B cell (primary cell): ENCODE measurements around the gene METTL21C. TPM values are rescaled to one million over a fixed set of nuclear protein-coding genes. Genes with fewer than 3 reads are reported as not detected.

Source experiments
- ATAC-seq: fragments of 200-7000 bp; cut with Tn5 transposase; one replicate; pipeline ENCODE4 v1.10.0; 2021; ENCODE audit warnings: low read depth, mild to moderate bottlenecking, moderate number of reproducible peaks, moderate library complexity
- CTCF ChIA-PET: fragments of 350-600 bp; sonication (Branson Sonifier 250); formaldehyde crosslinking; loops from one replicate; lab custom pipeline; 2021; ENCODE audit warnings: antibody characterized with exemption, inconsistent platforms; lab: Charles Lee
- POLR2A ChIA-PET: fragments of 350-600 bp; sonication (Branson Sonifier 250); formaldehyde crosslinking; loops from one replicate; lab custom pipeline; 2021; ENCODE audit warnings: antibody characterized with exemption; lab: Charles Lee
- DNase-seq: peaks from one replicate; pipeline ENCODE4 v3.0.0; 2013
- H2AFZ ChIP-seq: 2 replicates; pipeline ENCODE4 v1.6.1; 2012; ENCODE audit warnings: mild to moderate bottlenecking, low read depth, low read length; ENCODE audit not compliant: insufficient read depth, poor library complexity, severe bottlenecking
- H3K27ac ChIP-seq, 2 donors: 1 replicate in 1 of 2; 2 replicates in 1 of 2; pipeline ENCODE4 v1.5.1; 2012 to 2013; ENCODE audit warnings: low read length in 2 of 2, mild to moderate bottlenecking in 2 of 2, moderate library complexity in 1 of 2
- H3K27me3 ChIP-seq, 4 experiments: fragments of 200-600 bp in 1 of 4; sonication (generic) in 1 of 4; replicated peaks in 1 of 4; 1 replicate in 2 of 4; 2 replicates in 2 of 4; pipeline versions ENCODE4 v1.6.1 to v1.7.0; 2013 to 2016; ENCODE audit warnings: low read length in 3 of 4, mild to moderate bottlenecking in 2 of 4, mixed read lengths in 1 of 4, moderate library complexity in 1 of 4; ENCODE audit not compliant: insufficient read depth in 4 of 4, control insufficient read depth in 3 of 4; ENCODE audit errors: control extremely low read depth in 1 of 4
- H3K36me3 ChIP-seq, 2 experiments: replicated peaks in 1 of 2; 1 replicate in 1 of 2; 2 replicates in 1 of 2; pipeline versions ENCODE4 v1.6.1 to v1.7.1; 2013; ENCODE audit warnings: low read length in 1 of 2; ENCODE audit not compliant: insufficient read depth in 2 of 2, control insufficient read depth in 1 of 2; ENCODE audit errors: control extremely low read depth in 1 of 2, extremely low read depth in 1 of 2
- H3K4me1 ChIP-seq, 2 donors: fragments of 200-600 bp in 1 of 2; sonication (generic) in 1 of 2; 1 replicate in 1 of 2; 2 replicates in 1 of 2; pipeline versions ENCODE4 v1.5.1 to v1.6.1; 2013 to 2017; ENCODE audit warnings: low read length in 2 of 2; ENCODE audit not compliant: control insufficient read depth in 2 of 2, insufficient read depth in 2 of 2
- H3K4me2 ChIP-seq: replicated peaks from 2 replicates; pipeline ENCODE3; 2012; ENCODE audit warnings: mild to moderate bottlenecking, low read depth, low read length; ENCODE audit not compliant: poor library complexity, severe bottlenecking
- H3K4me3 ChIP-seq, 5 experiments: fragments of 200-600 bp in 1 of 5; sonication (generic) in 1 of 5; 1 replicate in 3 of 5; 2 replicates in 2 of 5; pipeline versions ENCODE4 v1.5.1 to v1.7.0; 2011 to 2016; ENCODE audit warnings: low read length in 4 of 5, mild to moderate bottlenecking in 4 of 5, low read depth in 2 of 5, control low read depth in 1 of 5, moderate library complexity in 1 of 5; ENCODE audit not compliant: insufficient read depth in 1 of 5; ENCODE audit errors: control extremely low read depth in 1 of 5, extremely low read depth in 1 of 5
- H3K79me2 ChIP-seq: fragments of 200-600 bp; sonication (generic); one replicate; pipeline ENCODE4 v1.6.0; 2016; ENCODE audit warnings: low read length; ENCODE audit not compliant: control insufficient read depth, insufficient read depth
- H3K9ac ChIP-seq: fragments of 200-600 bp; sonication (generic); 2 replicates; pipeline ENCODE4 v1.6.1; 2017; ENCODE audit warnings: mild to moderate bottlenecking, low read length, moderate library complexity
- H3K9me3 ChIP-seq, 3 donors: one replicate each; pipeline versions ENCODE4 v1.6.1 to v1.7.1; 2013; ENCODE audit warnings: low read length in 2 of 3; ENCODE audit not compliant: control insufficient read depth in 2 of 3, insufficient read depth in 1 of 3; ENCODE audit errors: control extremely low read depth in 1 of 3
- H4K20me1 ChIP-seq: 2 replicates; pipeline ENCODE4 v1.6.0; 2012; ENCODE audit warnings: mild to moderate bottlenecking, low read length; ENCODE audit not compliant: insufficient read depth, control insufficient read depth, poor library complexity, severe bottlenecking
- H3K27ac Mint-ChIP-seq: one replicate; pipeline ENCODE4 v1.8.0; 2021; ENCODE audit warnings: mixed read lengths
- H3K27me3 Mint-ChIP-seq: one replicate; pipeline ENCODE4 v1.8.0; 2021; ENCODE audit warnings: mixed read lengths
- H3K4me1 Mint-ChIP-seq: one replicate; pipeline ENCODE4 v1.8.0; 2021; ENCODE audit warnings: mixed read lengths
- H3K4me3 Mint-ChIP-seq: one replicate; pipeline ENCODE4 v1.8.0; 2021; ENCODE audit warnings: mixed read lengths
- H3K9me3 Mint-ChIP-seq: one replicate; pipeline ENCODE4 v1.8.0; 2022; ENCODE audit warnings: mixed read lengths; ENCODE audit not compliant: insufficient read depth
- EZH2 ChIP-seq: IDR thresholded peaks from 2 replicates; pipeline ENCODE4 v1.6.1; 2012; ENCODE audit warnings: borderline replicate concordance, low read depth, mild to moderate bottlenecking, moderate library complexity, low read length; ENCODE audit not compliant: insufficient read depth, poor library complexity, severe bottlenecking
- WGBS: methylation state at CpG from one replicate; pipeline ENCODE4 v1.1.5; 2013; ENCODE audit warnings: missing lambda C conversion rate; ENCODE audit not compliant: insufficient coverage; 5-methylcytosine and 5-hydroxymethylcytosine counted together
- intact Hi-C: fragments of 100-400 bp; cut with micrococcal nuclease; formaldehyde crosslinking; loops from one replicate; pipeline ENCODE4 v1.10.0; 2022
- polyA plus RNA-seq: library from polyadenylated mRNA; depleted of rRNA; stranded (reverse); fragments of >200 nt; gene quantifications from 2 replicates; pipeline ENCODE4 v1.2.3, GENCODE V29; 2012
- total RNA-seq, 2 donors: library from RNA; stranded (reverse); fragments of 120-200 nt in 1 of 2; gene quantifications; 1 replicate in 1 of 2; 2 replicates in 1 of 2; pipeline versions ENCODE4 v1.2.3 to v1.2.4, GENCODE V29; 2013 to 2022
- TF ChIP-seq, protein P1 (sequence below): fragments of 200-600 bp; IDR thresholded peaks from one replicate; pipeline ENCODE4 v1.8.0; 2022; ENCODE audit warnings: antibody characterized with exemption, mild to moderate bottlenecking

The METTL21C gene
- total and polyA plus RNA-seq, 2 donors (not counting 1 experiment from before 2014, with no cell fraction given) = not detected

DNA sequence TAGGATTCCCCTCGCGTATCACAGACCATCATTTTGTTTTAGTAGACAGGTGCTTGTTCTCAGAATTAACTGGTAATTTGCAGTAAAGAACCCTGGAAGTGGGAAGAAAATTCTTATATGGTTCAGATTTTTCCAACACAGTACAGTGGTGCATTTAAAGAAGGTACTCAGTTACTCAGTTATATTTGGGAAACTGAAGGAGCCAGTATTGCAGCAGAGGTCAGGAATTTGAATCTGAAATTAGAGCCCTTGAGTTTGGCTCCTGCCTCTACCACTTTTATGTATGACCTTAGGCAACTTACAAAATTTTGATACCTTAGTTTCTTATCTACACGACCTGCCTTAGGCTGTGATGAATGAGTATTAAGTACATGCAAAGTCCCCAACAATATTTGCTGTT is 19.7 kb downstream of the METTL21C start:
- Histone ChIP-seq H3K9me3 (peaks cover 0 to 9% (median 4%) of the 10 kb centered on the region in 3 donors), H2AFZ (no peak overlapping the region), H3K9ac (no peak overlapping the region), H3K4me3 (no peak overlapping the region), H3K79me2 (no peaks in the 10 kb centered on the region), H3K36me3 (peaks cover 10 to 50% of the 10 kb centered on the region in 2 experiments), H4K20me1 (no peaks in the 10 kb centered on the region), H3K4me1 (no peaks in the 10 kb centered on the region), H3K27ac (no peak overlapping the region), H3K4me2 (no peak overlapping the region), H3K27me3 (no peaks in the 10 kb centered on the region)
- no peaks in the 10 kb centered on the region for H3K4me1 Mint-ChIP-seq
- CTCF ChIA-PET = no interaction called here
- DNase-seq (no peak), ATAC-seq (no peak)
- 100% methylated on average over 1 of the region's 3 CpGs for WGBS
- H3K4me3 Mint-ChIP-seq = no peak overlapping the region
- no peak for TF ChIP-seq EZH2
- TF ChIP-seq, protein P1, sequence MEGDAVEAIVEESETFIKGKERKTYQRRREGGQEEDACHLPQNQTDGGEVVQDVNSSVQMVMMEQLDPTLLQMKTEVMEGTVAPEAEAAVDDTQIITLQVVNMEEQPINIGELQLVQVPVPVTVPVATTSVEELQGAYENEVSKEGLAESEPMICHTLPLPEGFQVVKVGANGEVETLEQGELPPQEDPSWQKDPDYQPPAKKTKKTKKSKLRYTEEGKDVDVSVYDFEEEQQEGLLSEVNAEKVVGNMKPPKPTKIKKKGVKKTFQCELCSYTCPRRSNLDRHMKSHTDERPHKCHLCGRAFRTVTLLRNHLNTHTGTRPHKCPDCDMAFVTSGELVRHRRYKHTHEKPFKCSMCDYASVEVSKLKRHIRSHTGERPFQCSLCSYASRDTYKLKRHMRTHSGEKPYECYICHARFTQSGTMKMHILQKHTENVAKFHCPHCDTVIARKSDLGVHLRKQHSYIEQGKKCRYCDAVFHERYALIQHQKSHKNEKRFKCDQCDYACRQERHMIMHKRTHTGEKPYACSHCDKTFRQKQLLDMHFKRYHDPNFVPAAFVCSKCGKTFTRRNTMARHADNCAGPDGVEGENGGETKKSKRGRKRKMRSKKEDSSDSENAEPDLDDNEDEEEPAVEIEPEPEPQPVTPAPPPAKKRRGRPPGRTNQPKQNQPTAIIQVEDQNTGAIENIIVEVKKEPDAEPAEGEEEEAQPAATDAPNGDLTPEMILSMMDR = no peak
- no peaks in the 10 kb centered on the region for H3K27me3 Mint-ChIP-seq
- peaks cover 5% of the 10 kb centered on the region for H3K9me3 Mint-ChIP-seq
- H3K27ac Mint-ChIP-seq = no peak overlapping the region
- intact Hi-C loops = no loop called here
- POLR2A ChIA-PET = no interaction called here

- Histone ChIP-seq H3K4me2 (no peak overlapping the region), H3K4me3 (no peak overlapping the region), H4K20me1 (no peaks in the 10 kb centered on the region), H3K27ac (no peak overlapping the region), H3K9me3 (peaks cover 4 to 22% (median 5%) of the 10 kb centered on the region in 3 donors), H3K27me3 (no peaks in the 10 kb centered on the region), H2AFZ (no peak overlapping the region), H3K36me3 (peaks cover 18 to 65% of the 10 kb centered on the region in 2 experiments), H3K9ac (no peak overlapping the region), H3K79me2 (no peaks in the 10 kb centered on the region), H3K4me1 (no peaks in the 10 kb centered on the region)
- CTCF ChIA-PET = no interaction called here
- no peaks in the 10 kb centered on the region for H3K4me1 Mint-ChIP-seq
- no peak for ATAC-seq
- DNase-seq = no peak
- intact Hi-C loops = no loop called here
- 96% methylated on average over 4 of the region's 5 CpGs for WGBS
- H3K9me3 Mint-ChIP-seq = peaks cover 15% of the 10 kb centered on the region
- no peak overlapping the region for H3K27ac Mint-ChIP-seq
- H3K4me3 Mint-ChIP-seq = no peak overlapping the region
- POLR2A ChIA-PET = no interaction called here
- H3K27me3 Mint-ChIP-seq = no peaks in the 10 kb centered on the region
- TF ChIP-seq EZH2 = no peak
- TF ChIP-seq, protein P1 = no peak
These were observed 24.7 kb downstream of the METTL21C start for GRCh38 chr13:102670130-102670529.
